ENCODE data around the gene BCL10.

DNA sequence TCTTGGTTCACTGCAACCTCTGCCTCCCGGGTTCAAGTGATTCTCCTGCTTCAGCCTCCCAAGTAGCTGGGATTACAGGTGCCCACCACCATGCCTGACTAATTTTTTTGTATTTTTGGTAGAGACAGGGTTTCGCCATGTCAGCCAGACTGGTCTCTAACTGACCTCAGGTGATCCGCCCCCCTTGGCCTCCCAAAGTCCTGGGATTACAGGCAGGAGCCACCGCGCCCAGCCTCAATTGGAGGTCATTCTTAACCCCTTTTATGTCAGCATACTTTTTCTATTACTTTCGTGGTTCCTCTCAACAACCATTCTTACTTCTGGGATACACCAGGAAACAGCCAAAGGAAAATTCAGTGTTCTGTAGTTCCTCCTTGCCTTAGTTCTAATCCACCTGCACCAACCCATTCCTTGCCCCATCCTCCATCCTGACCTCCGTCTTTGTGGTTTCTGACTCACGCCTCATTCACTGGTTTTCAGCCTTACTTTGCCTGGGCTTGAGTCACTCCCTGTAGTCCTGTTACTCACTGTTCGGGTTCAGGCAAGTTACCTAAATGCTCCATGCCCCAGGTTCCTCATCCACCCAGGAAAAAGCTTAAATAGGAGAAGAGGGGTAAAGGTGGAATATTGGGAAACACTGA is 12.9 kb upstream of the BCL10 start:
- TF ChIP-seq, protein P1, sequence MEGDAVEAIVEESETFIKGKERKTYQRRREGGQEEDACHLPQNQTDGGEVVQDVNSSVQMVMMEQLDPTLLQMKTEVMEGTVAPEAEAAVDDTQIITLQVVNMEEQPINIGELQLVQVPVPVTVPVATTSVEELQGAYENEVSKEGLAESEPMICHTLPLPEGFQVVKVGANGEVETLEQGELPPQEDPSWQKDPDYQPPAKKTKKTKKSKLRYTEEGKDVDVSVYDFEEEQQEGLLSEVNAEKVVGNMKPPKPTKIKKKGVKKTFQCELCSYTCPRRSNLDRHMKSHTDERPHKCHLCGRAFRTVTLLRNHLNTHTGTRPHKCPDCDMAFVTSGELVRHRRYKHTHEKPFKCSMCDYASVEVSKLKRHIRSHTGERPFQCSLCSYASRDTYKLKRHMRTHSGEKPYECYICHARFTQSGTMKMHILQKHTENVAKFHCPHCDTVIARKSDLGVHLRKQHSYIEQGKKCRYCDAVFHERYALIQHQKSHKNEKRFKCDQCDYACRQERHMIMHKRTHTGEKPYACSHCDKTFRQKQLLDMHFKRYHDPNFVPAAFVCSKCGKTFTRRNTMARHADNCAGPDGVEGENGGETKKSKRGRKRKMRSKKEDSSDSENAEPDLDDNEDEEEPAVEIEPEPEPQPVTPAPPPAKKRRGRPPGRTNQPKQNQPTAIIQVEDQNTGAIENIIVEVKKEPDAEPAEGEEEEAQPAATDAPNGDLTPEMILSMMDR (IDR thresholded peaks at IDR 0.05): no peak
- TF ChIP-seq FOXJ3 (CRISPR knock-in tag; IDR thresholded peaks at IDR 0.05): no peak
- TF ChIP-seq, protein P2, sequence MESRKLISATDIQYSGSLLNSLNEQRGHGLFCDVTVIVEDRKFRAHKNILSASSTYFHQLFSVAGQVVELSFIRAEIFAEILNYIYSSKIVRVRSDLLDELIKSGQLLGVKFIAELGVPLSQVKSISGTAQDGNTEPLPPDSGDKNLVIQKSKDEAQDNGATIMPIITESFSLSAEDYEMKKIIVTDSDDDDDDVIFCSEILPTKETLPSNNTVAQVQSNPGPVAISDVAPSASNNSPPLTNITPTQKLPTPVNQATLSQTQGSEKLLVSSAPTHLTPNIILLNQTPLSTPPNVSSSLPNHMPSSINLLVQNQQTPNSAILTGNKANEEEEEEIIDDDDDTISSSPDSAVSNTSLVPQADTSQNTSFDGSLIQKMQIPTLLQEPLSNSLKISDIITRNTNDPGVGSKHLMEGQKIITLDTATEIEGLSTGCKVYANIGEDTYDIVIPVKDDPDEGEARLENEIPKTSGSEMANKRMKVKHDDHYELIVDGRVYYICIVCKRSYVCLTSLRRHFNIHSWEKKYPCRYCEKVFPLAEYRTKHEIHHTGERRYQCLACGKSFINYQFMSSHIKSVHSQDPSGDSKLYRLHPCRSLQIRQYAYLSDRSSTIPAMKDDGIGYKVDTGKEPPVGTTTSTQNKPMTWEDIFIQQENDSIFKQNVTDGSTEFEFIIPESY (IDR thresholded peaks at IDR 0.05; ENCODE audit: borderline replicate concordance, low read depth): no peak
- peak; percentile 43; the same call in 1 of the 2 replicates for TF ChIP-seq POLR2AphosphoS5 (IDR thresholded peaks at IDR 0.05; ENCODE audit: low read depth, low read length)
- TF ChIP-seq NFIC (IDR thresholded peaks at IDR 0.05; ENCODE audit: borderline replicate concordance): peak; percentile 55; the same call in 1 of the 2 replicates

Data from SK-N-SH (cell line).